Fibroblast of gingiva (primary cell): ENCODE results near the gene B2M.
"Not testable (repeated sequence)": the region's sequence is repeated elsewhere in the genome, so short reads cannot be mapped to it uniquely, and the experiment has no call there.

ENCODE experiments used
- DNase-seq: peaks from one replicate; pipeline ENCODE4 v3.0.0-alpha.2; 2011; ENCODE audit warnings: low read depth

The B2M gene

GRCh38 chr15:44698641-44699040 is 12.7 kb upstream of the B2M start:
- DNase-seq, result no peak

DNA sequence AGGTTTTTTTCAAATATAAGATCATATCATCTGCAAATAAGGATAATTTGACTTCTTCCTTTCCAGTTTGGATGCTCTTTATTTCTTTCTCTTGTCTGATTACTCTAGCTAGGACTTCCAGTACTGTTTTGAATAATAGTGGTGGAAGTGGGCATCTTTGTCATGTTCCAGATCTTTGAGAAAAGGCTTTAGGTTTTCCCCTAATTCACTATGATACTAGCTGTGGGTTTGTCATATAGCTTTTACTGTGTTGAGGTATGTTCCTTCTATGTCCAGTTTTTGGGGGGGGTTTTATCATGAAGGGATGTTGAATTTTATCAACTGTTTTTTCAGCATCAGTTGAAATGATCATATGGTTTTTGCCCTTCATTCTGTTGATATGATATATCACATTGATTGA is 10.6 kb upstream of the B2M start:
- DNase-seq, result not testable (repeated sequence)

DNA sequence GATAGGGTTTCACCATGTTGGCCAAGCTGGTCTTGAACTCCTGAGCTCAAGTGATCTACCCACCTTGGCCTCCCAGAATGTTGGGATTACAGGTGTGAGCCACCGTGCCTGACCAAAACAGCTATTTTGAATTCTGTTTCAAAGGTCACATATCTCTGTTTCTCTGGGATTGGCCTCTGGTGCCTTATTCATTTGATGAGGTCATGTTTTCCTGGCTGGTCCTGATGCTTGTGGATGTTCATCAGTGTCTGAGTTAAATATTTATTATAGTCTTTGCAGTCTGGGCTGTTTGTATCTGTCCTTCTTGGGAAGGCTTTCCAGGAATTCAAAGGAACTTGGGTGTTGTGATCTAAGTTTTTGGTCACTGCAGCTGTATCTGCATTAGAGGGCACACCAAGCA is 5.3 kb upstream of the B2M start:
- DNase-seq, result no peak

- DNase-seq, result no peak
Observed at GRCh38 chr15:44706401-44706800, 4.9 kb upstream of the B2M start.

GRCh38 chr15:44706946-44707636 is 4.2 kb upstream of the B2M start:
- DNase-seq, result no peak

GRCh38 chr15:44710236-44711095 is 851 bp upstream of the B2M start:
- DNase-seq, result no peak

DNA sequence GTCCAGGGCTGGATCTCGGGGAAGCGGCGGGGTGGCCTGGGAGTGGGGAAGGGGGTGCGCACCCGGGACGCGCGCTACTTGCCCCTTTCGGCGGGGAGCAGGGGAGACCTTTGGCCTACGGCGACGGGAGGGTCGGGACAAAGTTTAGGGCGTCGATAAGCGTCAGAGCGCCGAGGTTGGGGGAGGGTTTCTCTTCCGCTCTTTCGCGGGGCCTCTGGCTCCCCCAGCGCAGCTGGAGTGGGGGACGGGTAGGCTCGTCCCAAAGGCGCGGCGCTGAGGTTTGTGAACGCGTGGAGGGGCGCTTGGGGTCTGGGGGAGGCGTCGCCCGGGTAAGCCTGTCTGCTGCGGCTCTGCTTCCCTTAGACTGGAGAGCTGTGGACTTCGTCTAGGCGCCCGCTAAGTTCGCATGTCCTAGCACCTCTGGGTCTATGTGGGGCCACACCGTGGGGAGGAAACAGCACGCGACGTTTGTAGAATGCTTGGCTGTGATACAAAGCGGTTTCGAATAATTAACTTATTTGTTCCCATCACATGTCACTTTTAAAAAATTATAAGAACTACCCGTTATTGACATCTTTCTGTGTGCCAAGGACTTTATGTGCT is 527 bp downstream of the B2M start:
- DNase-seq, result peak; percentile 14

- peak; percentile 78 for DNase-seq
Observed at GRCh38 chr15:44712346-44713005, 1.2 kb downstream of the B2M start.

DNA sequence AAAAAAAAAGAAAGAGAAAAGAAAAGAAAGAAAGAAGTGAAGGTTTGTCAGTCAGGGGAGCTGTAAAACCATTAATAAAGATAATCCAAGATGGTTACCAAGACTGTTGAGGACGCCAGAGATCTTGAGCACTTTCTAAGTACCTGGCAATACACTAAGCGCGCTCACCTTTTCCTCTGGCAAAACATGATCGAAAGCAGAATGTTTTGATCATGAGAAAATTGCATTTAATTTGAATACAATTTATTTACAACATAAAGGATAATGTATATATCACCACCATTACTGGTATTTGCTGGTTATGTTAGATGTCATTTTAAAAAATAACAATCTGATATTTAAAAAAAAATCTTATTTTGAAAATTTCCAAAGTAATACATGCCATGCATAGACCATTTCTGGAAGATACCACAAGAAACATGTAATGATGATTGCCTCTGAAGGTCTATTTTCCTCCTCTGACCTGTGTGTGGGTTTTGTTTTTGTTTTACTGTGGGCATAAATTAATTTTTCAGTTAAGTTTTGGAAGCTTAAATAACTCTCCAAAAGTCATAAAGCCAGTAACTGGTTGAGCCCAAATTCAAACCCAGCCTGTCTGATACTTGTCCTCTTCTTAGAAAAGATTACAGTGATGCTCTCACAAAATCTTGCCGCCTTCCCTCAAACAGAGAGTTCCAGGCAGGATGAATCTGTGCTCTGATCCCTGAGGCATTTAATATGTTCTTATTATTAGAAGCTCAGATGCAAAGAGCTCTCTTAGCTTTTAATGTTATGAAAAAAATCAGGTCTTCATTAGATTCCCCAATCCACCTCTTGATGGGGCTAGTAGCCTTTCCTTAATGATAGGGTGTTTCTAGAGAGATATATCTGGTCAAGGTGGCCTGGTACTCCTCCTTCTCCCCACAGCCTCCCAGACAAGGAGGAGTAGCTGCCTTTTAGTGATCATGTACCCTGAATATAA is 2.0 kb downstream of the B2M start:
- DNase-seq, result peak; percentile 26

GRCh38 chr15:44715142-44715796 is 4.0 kb downstream of the B2M start:
- no peak for DNase-seq

- DNase-seq, result no peak
Observed at GRCh38 chr15:44715797-44716334, 4.5 kb downstream of the B2M start.

GRCh38 chr15:44716983-44717602 is 5.8 kb downstream of the B2M start:
- no peak for DNase-seq

GRCh38 chr15:44718180-44718926 is 7.0 kb downstream of the B2M start:
- DNase-seq, result no peak

- DNase-seq, result no peak
Observed at GRCh38 chr15:44718927-44719292, 7.6 kb downstream of the B2M start.

- DNase-seq, result peak; percentile 33
Observed at GRCh38 chr15:44719293-44719999, 8.1 kb downstream of the B2M start.

- DNase-seq, result not testable (repeated sequence)
Observed at GRCh38 chr15:44720000-44720435, 8.7 kb downstream of the B2M start.

DNA sequence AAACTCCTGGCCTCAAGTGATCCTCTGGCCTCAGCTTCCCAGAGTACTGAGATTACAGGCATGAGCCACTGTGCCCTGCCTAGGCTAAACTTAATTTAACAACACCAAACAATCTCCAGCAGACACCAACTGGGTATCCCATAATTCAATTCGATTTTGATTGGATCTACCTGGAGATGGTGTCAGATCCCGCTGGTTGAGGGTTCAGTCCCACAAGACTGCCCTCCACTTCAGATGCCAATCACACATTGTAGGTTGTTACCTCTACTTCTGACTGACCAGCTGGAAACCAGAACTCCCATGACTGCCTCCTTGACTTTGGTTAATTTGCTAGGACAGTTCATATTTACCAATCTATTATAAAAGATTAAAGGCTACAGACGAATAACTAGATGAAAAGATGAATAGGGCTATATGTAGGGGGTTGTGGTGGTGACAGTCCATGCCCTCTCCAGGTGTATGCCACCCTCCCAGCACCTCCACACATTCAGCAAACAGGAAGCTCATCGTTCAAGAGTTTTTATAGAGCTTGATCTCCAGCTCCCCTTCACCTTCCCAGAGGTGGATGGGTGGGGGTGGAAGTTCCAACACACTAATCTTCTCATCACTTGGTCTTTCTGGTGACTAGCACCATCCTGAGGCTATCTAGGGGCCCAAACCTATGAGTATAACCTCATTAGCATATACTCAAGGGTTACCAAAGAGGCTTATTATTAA is 9.3 kb downstream of the B2M start:
- no peak for DNase-seq

GRCh38 chr15:44722011-44722410 is 10.7 kb downstream of the B2M start:
- DNase-seq, result no peak
